Measurements from ENCODE around the gene DDX18.

Gene DDX18

DNA sequence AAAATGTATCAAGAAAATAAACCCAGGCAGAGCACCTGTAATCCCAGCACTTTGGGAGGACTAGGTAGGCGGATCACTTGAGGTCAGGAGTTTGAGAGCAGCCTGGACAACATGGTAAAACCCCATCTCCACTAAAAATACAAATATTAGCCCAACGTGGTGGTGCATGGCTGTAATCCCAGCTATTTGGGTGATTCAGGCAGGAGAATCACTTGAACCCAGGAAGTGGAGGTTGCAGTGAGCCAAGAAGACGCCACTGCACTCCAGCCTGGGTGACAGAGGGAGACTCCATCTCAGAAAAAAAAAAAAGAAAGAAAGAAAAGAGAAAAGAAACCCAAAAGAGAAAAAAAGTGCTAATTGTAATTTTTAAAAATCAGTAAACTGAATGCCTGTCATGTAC, 41.4 kb downstream of the DDX18 start:
- no peaks in the 10 kb centered on the region for H3K9me3 Mint-ChIP-seq (ENCODE audit: low read depth)
- no peak overlapping the region for H3K27ac Mint-ChIP-seq
- H3K4me1 Mint-ChIP-seq (ENCODE audit: low read depth), result no peaks in the 10 kb centered on the region
- no peaks in the 10 kb centered on the region for H3K36me3 Mint-ChIP-seq
- peaks cover 36% of the 10 kb centered on the region for H3K27me3 Mint-ChIP-seq
- no peak overlapping the region for H3K4me3 Mint-ChIP-seq

DNA sequence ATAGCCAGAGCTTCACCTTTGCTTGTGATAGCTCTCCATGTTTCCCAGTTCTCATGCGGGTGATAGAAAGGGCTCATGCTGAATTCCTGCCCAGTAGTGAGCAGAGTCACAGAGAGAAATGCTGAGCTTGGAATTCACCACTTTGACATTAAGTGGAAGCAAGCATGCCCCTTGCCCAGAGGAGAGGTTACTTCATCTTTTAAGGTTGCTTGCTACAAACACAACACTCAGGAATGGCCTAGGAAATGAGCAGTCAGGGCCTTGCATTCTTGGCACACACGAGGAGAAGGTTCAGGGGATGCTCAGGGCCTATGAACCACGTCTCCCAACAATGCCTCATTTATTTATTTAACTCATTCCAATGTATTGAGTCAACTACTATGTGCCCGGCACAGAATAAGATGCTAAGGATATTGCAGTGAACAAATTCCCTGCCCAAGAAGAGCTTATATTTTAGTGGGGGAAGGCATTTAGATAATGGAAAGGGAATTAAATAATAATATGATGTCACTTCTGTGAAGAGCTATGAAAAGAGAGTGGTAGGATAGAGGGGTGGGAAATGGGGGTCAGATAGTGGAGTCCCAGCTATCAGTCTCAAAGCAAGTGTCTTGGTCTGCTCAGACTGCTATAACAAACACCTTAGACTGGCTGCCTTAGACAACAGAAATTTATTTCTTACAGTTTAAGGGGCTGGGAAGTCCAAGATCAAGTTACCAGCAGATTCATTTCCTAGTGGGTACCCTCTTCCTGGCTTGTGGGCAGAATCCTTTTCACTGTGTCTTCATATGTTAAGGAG, 42.1 kb downstream of the DDX18 start:
- Mint-ChIP-seq H3K27ac (no peak overlapping the region), H3K36me3 (no peaks in the 10 kb centered on the region), H3K27me3 (peaks cover 34% of the 10 kb centered on the region), H3K4me3 (no peak overlapping the region), H3K9me3 (ENCODE audit: low read depth) (no peaks in the 10 kb centered on the region), H3K4me1 (ENCODE audit: low read depth) (no peaks in the 10 kb centered on the region)

- Mint-ChIP-seq H3K27ac (no peak overlapping the region), H3K4me3 (no peak overlapping the region), H3K9me3 (ENCODE audit: low read depth) (no peaks in the 10 kb centered on the region), H3K4me1 (ENCODE audit: low read depth) (no peaks in the 10 kb centered on the region), H3K36me3 (no peaks in the 10 kb centered on the region), H3K27me3 (peaks cover 22% of the 10 kb centered on the region)
These were observed 43.8 kb downstream of the DDX18 start for GRCh38 chr2:117858336-117858735.

DNA sequence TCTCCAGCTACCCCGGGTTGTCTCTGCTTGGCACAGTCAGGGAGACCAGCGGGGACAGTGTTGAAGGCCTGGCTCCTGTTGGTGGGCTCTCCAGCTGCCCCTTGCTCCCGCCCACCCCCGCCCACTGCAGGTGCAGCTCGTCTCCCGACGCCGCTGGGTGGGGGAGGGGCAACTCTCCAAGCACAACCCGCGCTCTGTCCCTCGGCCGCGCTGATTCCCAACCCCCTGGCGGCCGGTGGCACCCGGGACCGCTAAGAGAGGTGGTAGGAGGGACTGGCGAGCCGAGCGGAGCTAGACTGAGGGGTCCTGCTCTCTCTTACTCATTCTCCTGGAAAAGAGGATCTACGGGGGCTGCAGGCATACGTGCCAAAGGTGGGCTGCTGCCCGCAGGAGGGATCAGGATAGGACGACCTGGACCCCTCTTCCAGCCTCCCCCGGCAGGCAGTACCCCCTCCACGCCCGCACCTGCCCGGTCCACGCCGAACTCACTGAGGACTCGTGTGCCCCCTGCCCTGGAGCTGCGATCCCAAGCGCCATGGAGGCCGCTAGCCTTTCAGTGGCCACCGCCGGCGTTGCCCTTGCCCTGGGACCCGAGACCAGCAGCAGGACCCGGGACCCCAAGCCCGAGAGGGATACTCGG, 44.5 kb downstream of the DDX18 start:
- Mint-ChIP-seq H3K4me1 (ENCODE audit: low read depth) (no peaks in the 10 kb centered on the region), H3K27me3 (peaks cover 18% of the 10 kb centered on the region), H3K9me3 (ENCODE audit: low read depth) (no peaks in the 10 kb centered on the region), H3K36me3 (peaks cover 3% of the 10 kb centered on the region), H3K27ac (no peak overlapping the region), H3K4me3 (no peak overlapping the region)

DNA sequence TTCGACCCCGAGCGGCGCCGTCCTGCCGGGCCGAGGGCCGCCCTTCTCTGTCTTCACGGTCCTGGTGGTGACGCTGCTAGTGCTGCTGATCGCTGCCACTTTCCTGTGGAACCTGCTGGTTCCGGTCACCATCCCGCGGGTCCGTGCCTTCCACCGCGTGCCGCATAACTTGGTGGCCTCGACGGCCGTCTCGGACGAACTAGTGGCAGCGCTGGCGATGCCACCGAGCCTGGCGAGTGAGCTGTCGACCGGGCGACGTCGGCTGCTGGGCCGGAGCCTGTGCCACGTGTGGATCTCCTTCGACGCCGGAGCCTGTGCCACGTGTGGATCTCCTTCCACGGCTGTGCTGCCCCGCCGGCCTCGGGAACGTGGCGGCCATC, 45.0 kb downstream of the DDX18 start:
- H3K36me3 Mint-ChIP-seq, result peaks cover 3% of the 10 kb centered on the region
- H3K4me3 Mint-ChIP-seq, result no peak overlapping the region
- H3K27me3 Mint-ChIP-seq, result peaks cover 16% of the 10 kb centered on the region
- H3K4me1 Mint-ChIP-seq (ENCODE audit: low read depth), result no peaks in the 10 kb centered on the region
- H3K27ac Mint-ChIP-seq, result no peak overlapping the region
- no peaks in the 10 kb centered on the region for H3K9me3 Mint-ChIP-seq (ENCODE audit: low read depth)

- H3K27ac Mint-ChIP-seq, result no peak overlapping the region
These were observed 45.6 kb downstream of the DDX18 start for GRCh38 chr2:117859924-117860647.

DNA sequence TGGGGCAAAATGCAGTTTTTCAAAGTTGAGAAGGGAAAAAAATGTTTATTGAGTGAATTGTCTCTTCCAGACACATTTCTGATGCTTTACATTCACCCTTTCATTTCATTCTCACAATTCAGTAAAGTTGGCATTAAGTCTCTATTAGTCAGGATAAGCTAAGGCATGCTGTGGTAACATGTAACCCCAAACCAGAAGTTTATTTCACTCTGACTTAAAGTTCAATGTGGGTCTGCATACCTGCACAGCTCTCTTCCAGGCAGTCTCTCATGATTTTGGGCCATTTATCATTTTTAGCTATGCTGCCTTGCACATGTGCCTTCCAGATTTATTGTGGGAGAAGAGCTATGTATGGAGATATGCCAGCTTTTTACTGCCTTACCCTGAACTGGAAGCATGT, 48.0 kb downstream of the DDX18 start:
- no peaks in the 10 kb centered on the region for H3K4me1 Mint-ChIP-seq (ENCODE audit: low read depth)
- no peak overlapping the region for H3K4me3 Mint-ChIP-seq
- peaks cover 11% of the 10 kb centered on the region for H3K27me3 Mint-ChIP-seq
- H3K27ac Mint-ChIP-seq, result no peak overlapping the region
- peaks cover 3% of the 10 kb centered on the region for H3K36me3 Mint-ChIP-seq
- no peaks in the 10 kb centered on the region for H3K9me3 Mint-ChIP-seq (ENCODE audit: low read depth)

More at GRCh38 chr2:117859924-117860647, 45.6 kb downstream of the DDX18 start:
- Mint-ChIP-seq H3K27me3 (peaks cover 13% of the 10 kb centered on the region), H3K36me3 (peaks cover 3% of the 10 kb centered on the region), H3K9me3 (ENCODE audit: low read depth) (no peaks in the 10 kb centered on the region), H3K4me1 (ENCODE audit: low read depth) (no peaks in the 10 kb centered on the region), H3K4me3 (no peak overlapping the region)

- Mint-ChIP-seq H3K27ac (no peak overlapping the region), H3K36me3 (no peaks in the 10 kb centered on the region), H3K9me3 (ENCODE audit: low read depth) (no peaks in the 10 kb centered on the region), H3K27me3 (peaks cover 29% of the 10 kb centered on the region), H3K4me1 (ENCODE audit: low read depth) (no peaks in the 10 kb centered on the region), H3K4me3 (no peak overlapping the region)
These were observed 61.3 kb downstream of the DDX18 start for GRCh38 chr2:117875786-117876185.

DNA sequence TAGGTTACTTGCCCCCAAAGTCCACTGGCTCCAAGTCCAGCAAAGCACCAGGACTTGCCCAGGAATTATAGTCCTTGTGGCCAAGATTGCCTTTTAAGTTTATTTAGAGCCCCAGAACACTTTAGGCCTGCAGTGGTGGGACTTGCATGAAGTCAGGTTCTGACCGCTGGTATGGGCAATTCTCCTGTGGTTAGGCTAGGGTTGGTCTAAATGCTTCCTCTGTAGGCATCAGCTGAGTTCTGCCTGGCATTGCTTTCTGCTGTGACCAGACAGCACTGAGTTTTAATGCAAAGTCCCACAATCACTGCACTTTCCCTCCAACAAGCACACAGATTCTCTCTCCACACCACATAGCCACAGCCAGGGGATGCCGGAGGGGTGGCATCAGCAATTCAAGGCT, 64.5 kb downstream of the DDX18 start:
- no peak overlapping the region for H3K4me3 Mint-ChIP-seq
- H3K27me3 Mint-ChIP-seq, result peaks cover 34% of the 10 kb centered on the region
- H3K27ac Mint-ChIP-seq, result no peak overlapping the region

More for the DNA sequence above, 64.5 kb downstream of the DDX18 start:
- Mint-ChIP-seq H3K36me3 (no peaks in the 10 kb centered on the region), H3K9me3 (ENCODE audit: low read depth) (peaks cover 7% of the 10 kb centered on the region), H3K4me1 (ENCODE audit: low read depth) (no peaks in the 10 kb centered on the region)
